NCI-H1436 treated with DMSO at 0.1 percent for 48 hours (cell line): ENCODE results near the gene CDH20.

ENCODE experiments used
- DNase-seq: peaks from one replicate; lab custom pipeline; 2025; lab: John Stamatoyannopoulos, UW

CDH20 gene

GRCh38 chr18:61575419-61575818 lies 242.2 kb downstream of the CDH20 start:
- no peak for DNase-seq

GRCh38 chr18:61578846-61579245 lies 245.6 kb downstream of the CDH20 start:
- no peak for DNase-seq

DNA sequence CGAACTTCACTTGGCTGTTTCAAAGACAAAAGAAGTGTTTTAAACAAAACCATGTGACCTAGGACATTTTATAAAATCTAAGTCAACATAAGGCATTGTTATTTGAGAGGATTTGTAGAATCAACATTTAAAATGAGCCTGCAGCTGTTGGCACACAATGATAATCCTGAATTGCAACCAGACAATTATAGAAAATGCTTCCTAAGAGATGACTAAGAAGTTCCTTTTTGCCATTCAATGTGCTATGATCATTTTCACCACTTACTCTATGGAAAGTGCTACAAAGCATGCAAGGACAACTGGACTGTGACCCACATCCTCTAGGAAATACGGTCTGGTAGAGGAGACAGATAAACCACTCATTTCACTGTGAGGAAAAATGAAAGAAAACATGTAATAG lies 246.4 kb downstream of the CDH20 start:
- no peak for DNase-seq

DNA sequence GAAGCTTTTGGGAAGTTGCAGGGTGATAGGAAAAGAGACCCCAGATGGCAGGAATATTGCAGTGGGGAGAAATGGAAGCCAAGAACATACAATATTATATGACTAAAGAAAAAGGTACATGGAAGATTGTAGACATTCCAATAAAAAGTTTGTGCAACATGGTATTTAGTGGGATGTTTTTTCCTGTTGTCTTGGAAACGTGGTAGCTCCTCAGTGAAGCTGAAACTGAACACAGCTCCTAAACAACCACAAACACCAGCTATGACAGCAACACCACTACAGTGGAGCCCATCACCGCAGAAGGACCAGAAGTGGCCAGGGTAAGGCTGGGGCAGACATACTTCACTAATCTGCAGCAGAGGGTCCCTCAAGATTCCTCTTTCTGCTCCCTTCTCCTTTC lies 246.8 kb downstream of the CDH20 start:
- no peak for DNase-seq

GRCh38 chr18:61581578-61582201 lies 248.5 kb downstream of the CDH20 start:
- DNase-seq: no peak

GRCh38 chr18:61582202-61582710 lies 249.0 kb downstream of the CDH20 start:
- no peak for DNase-seq

DNA sequence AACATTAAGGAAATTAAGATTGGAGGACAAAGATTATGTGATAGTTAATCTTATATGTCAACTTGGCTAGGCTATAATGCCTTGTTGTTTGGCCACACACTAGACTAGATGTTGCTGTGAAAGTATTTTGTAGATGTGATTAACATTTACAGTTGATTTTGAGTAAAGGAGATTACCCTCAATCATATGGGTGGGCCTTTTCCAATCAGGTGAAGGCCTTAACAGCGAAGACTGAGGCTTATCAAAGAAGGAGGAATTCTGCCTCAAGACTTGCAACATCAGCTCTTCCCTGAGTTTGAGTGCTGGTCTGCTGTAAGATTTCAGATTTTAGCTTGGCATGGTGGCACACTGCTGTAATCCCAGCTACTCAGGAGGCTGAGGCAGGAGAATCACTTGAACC lies 250.3 kb downstream of the CDH20 start:
- no peak for DNase-seq

DNA sequence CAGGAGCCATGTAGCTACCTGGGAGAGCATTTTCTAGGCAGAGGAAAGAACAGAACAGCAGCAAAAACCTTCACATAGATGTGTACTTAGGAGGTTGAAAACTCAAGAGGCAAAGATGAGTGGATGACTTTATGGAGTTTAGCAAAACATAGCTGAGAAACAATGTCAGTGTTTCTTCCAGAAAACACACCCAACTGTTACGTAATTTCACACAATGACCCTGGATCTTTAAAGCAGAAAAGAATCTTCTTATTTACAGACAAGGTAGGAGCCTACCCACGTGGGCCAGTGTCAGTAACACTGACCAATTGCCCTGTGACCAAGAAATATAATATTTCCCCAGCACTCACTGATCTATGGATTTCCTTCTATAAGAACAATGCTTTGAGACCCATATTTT lies 254.6 kb downstream of the CDH20 start:
- DNase-seq: no peak

- no peak for DNase-seq
These were observed 256.0 kb downstream of the CDH20 start for GRCh38 chr18:61589053-61589723.

GRCh38 chr18:61589724-61590065 lies 256.5 kb downstream of the CDH20 start:
- no peak for DNase-seq

GRCh38 chr18:61591253-61591652 lies 258.0 kb downstream of the CDH20 start:
- DNase-seq: no peak

DNA sequence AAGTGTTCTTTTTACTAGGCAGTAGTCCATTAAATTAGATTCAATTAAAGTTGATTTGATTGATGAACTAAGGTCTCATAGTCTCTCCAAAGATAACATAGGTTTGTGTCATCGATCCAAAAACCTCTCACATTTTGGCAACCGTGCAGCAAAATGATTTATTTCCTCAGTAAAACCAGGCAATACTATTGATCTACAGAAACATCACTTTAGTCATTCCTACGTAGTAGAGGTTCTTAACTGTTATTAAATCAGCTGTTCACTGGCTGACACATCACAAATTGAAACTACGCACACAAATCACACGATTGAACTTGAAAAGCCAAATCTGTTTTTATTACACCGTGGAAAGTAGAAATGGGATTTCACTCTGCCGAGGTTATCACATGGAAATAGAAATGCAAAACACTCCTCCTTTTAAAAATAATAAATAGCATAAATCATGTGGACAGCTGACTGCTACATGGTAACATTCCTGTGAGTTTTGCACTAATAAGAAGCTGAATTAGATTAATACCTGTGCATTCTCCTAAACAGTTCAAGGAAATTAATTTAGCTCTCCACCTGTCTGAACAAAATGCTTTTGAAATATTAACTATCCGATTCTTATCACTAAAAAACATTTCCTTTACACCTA lies 262.5 kb downstream of the CDH20 start:
- DNase-seq: no peak

GRCh38 chr18:61596296-61596695 lies 263.1 kb downstream of the CDH20 start:
- no peak for DNase-seq

DNA sequence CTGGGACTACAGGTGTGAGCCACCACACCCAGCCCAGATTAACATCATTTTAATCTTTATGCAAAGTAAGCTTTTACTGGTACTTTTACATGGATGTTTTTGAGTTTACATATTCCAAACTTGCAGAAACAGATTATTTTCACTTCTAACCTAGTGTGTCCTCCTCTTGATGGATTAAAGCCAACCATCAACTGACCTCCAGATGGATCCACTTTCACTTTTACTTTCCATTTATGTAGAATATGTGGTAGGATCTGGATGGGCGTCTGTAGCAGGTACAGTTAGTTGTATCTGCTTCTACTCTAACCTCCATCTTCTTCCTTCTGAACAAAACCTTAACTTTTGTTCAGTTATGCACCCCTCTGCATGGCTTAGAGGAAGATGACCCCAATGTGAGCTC lies 264.1 kb downstream of the CDH20 start:
- DNase-seq: no peak

DNA sequence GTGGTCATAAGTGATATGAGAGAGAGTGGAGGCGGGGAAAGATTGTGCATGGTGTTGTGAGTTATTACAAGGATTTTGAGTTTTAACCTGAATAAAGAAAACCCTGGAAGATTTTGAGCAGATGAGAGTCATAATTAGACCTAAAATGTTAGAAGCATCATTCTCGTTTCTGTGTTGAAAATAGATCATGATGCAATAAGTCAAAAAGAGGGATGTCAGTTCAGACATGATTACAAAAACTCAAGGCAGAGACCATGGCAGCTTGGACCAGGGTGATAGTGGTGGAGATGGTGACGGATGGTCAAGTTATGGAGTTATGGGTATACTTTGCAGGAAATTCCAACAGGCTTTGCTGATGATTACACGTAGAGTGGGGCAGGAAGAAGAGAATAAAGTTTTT lies 267.2 kb downstream of the CDH20 start:
- no peak for DNase-seq

DNA sequence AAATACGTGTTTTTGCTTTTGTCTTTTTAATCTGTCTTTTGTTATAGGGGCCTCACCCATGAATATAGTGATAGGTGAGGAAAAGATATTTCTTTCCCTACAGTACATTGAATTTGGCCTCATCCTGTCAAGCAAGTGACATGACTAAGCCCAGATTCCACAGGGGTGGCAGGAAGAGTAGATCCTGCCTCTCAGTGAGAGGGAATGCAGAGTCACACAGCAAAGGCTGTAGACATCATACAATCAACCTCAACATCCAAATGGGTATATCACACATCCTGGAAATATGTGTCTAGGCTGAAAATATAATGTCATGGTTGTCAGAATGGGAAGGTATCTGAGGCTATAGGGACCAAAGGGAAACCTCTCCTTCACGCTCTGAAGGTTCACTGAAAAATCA lies 269.6 kb downstream of the CDH20 start:
- no peak for DNase-seq
